ENCODE results near the gene ENG.
"Not testable (repeated sequence)": the region's sequence is repeated elsewhere in the genome, so short reads cannot be mapped to it uniquely, and the experiment has no call there.

The ENG gene

GRCh38 chr9:127872369-127873222, 18.1 kb upstream of the ENG start:
- no peaks in the 10 kb centered on the region for H3K4me1 ChIP-seq (ENCODE audit: low read length)
- no peaks in the 10 kb centered on the region for H3K36me3 ChIP-seq (replicated peaks; ENCODE audit: low read depth, low read length)
- H3K4me2 ChIP-seq (ENCODE audit: low read length) = no peak overlapping the region
- no peak overlapping the region for H3K27ac ChIP-seq (ENCODE audit: low read length)
- no peak overlapping the region for H2AFZ ChIP-seq (ENCODE audit: low read depth, low read length)
- no peaks in the 10 kb centered on the region for H4K20me1 ChIP-seq (ENCODE audit: insufficient read depth, low read length)
- H3K9ac ChIP-seq (ENCODE audit: low read length) = no peak overlapping the region
- no peaks in the 10 kb centered on the region for H3K79me2 ChIP-seq (ENCODE audit: low read length)
- no peak for TF ChIP-seq CTCF (IDR thresholded peaks at IDR 0.05; ENCODE audit: low read depth, low read length)
- H3K9me3 ChIP-seq (ENCODE audit: insufficient read depth, low read length) = no peaks in the 10 kb centered on the region
- no peak overlapping the region for H3K4me3 ChIP-seq (ENCODE audit: low read length)
- H3K27me3 ChIP-seq (ENCODE audit: low read depth, low read length) = no peaks in the 10 kb centered on the region

- no peak overlapping the region for H3K27ac ChIP-seq (ENCODE audit: low read length)
- no peaks in the 10 kb centered on the region for H3K27me3 ChIP-seq (ENCODE audit: low read depth, low read length)
- H3K79me2 ChIP-seq (ENCODE audit: low read length) = no peaks in the 10 kb centered on the region
- TF ChIP-seq CTCF (IDR thresholded peaks at IDR 0.05; ENCODE audit: low read depth, low read length) (no peak), EZH2phosphoT487 (IDR thresholded peaks at IDR 0.05; ENCODE audit: low read depth) (no peak)
- H3K4me3 ChIP-seq (ENCODE audit: low read length) = no peak overlapping the region
- no peaks in the 10 kb centered on the region for H4K20me1 ChIP-seq (ENCODE audit: insufficient read depth, low read length)
- H3K9me3 ChIP-seq (ENCODE audit: insufficient read depth, low read length) = no peaks in the 10 kb centered on the region
- no peaks in the 10 kb centered on the region for H3K36me3 ChIP-seq (replicated peaks; ENCODE audit: low read depth, low read length)
- no peak overlapping the region for H3K4me2 ChIP-seq (ENCODE audit: low read length)
- no peak overlapping the region for H2AFZ ChIP-seq (ENCODE audit: low read depth, low read length)
- peaks cover 3% of the 10 kb centered on the region for H3K4me1 ChIP-seq (ENCODE audit: low read length)
- no peak overlapping the region for H3K9ac ChIP-seq (ENCODE audit: low read length)
Measured at GRCh38 chr9:127871531-127871930, 17.1 kb upstream of the ENG start.

- Histone ChIP-seq H3K4me3 (ENCODE audit: low read length) (no peak overlapping the region), H3K36me3 (replicated peaks; ENCODE audit: low read depth, low read length) (no peaks in the 10 kb centered on the region), H3K27me3 (ENCODE audit: low read depth, low read length) (no peaks in the 10 kb centered on the region), H3K4me2 (ENCODE audit: low read length) (no peak overlapping the region), H3K27ac (ENCODE audit: low read length) (no peak overlapping the region), H3K79me2 (ENCODE audit: low read length) (no peaks in the 10 kb centered on the region), H2AFZ (ENCODE audit: low read depth, low read length) (no peak overlapping the region), H3K4me1 (ENCODE audit: low read length) (peaks cover 6% of the 10 kb centered on the region), H3K9ac (ENCODE audit: low read length) (no peak overlapping the region), H4K20me1 (ENCODE audit: insufficient read depth, low read length) (no peaks in the 10 kb centered on the region), H3K9me3 (ENCODE audit: insufficient read depth, low read length) (no peaks in the 10 kb centered on the region)
- TF ChIP-seq EZH2phosphoT487 (IDR thresholded peaks at IDR 0.05; ENCODE audit: low read depth) = no peak
- TF ChIP-seq CTCF (IDR thresholded peaks at IDR 0.05; ENCODE audit: low read depth, low read length) = no peak
Measured at GRCh38 chr9:127870887-127871286, 16.4 kb upstream of the ENG start.

GRCh38 chr9:127870153-127870491, 15.7 kb upstream of the ENG start:
- H3K4me2 ChIP-seq (ENCODE audit: low read length); H3K9ac ChIP-seq (ENCODE audit: low read length); H3K27ac ChIP-seq (ENCODE audit: low read length); H3K9me3 ChIP-seq (ENCODE audit: insufficient read depth, low read length); H3K79me2 ChIP-seq (ENCODE audit: low read length); H3K4me1 ChIP-seq (ENCODE audit: low read length); H2AFZ ChIP-seq (ENCODE audit: low read depth, low read length); H3K36me3 ChIP-seq (replicated peaks; ENCODE audit: low read depth, low read length); H3K4me3 ChIP-seq (ENCODE audit: low read length); H4K20me1 ChIP-seq (ENCODE audit: insufficient read depth, low read length); H3K27me3 ChIP-seq (ENCODE audit: low read depth, low read length): not testable (repeated sequence)
